Keratinocyte (primary cell): ENCODE measurements around the gene GARIN5B. TPM values are rescaled to one million over a fixed set of nuclear protein-coding genes. Genes with fewer than 3 reads are reported as not detected.

ENCODE experiments used
- DNase-seq: peaks from one replicate; pipeline ENCODE4 v3.0.0-alpha.2; 2011; ENCODE audit warnings: low read depth, missing footprints, low spot score
- FAIRE-seq: peaks from 2 replicates; lab custom pipeline; 2011; peaks lifted over from hg19 to GRCh38; lab: Jason Lieb, UNC
- H2AFZ ChIP-seq: 2 replicates; pipeline ENCODE4 v1.6.0; 2012; ENCODE audit warnings: low read length, control low read depth, inconsistent platforms; ENCODE audit not compliant: control insufficient read depth
- H3K27ac ChIP-seq: 2 replicates; pipeline ENCODE4 v1.5.1; 2011; ENCODE audit warnings: low read length; ENCODE audit not compliant: control insufficient read depth, insufficient read depth
- H3K27me3 ChIP-seq: 3 replicates; pipeline ENCODE4 v1.6.0; 2011; ENCODE audit warnings: low read length; ENCODE audit not compliant: control insufficient read depth, insufficient read depth; ENCODE audit errors: extremely low read depth
- H3K36me3 ChIP-seq, 2 experiments: 2 replicates in 1 of 2; 3 replicates in 1 of 2; pipeline ENCODE4 v1.5.1; 2011; ENCODE audit warnings: low read length in 2 of 2, mild to moderate bottlenecking in 1 of 2; ENCODE audit not compliant: control insufficient read depth in 2 of 2, insufficient read depth in 2 of 2; ENCODE audit errors: extremely low read depth in 1 of 2
- H3K4me1 ChIP-seq: 3 replicates; pipeline ENCODE4 v1.5.1; 2011; ENCODE audit warnings: low read length; ENCODE audit not compliant: control insufficient read depth, insufficient read depth; ENCODE audit errors: extremely low read depth
- H3K4me2 ChIP-seq: 3 replicates; pipeline ENCODE4 v1.6.0; 2011; ENCODE audit warnings: low read depth, low read length; ENCODE audit not compliant: control insufficient read depth, insufficient read depth; ENCODE audit errors: extremely low read depth
- H3K4me3 ChIP-seq, 3 experiments: fragments of 200-600 bp in 1 of 3; sonication (generic) in 1 of 3; 2 replicates in 2 of 3; 3 replicates in 1 of 3; pipeline ENCODE4 v1.5.1; 2011 to 2016; ENCODE audit warnings: low read length in 3 of 3, mild to moderate bottlenecking in 3 of 3, control low read depth in 2 of 3, inconsistent platforms in 1 of 3, low read depth in 1 of 3, mixed read lengths in 1 of 3, mixed run types in 1 of 3, moderate library complexity in 1 of 3; ENCODE audit not compliant: control insufficient read depth in 2 of 3, insufficient read depth in 2 of 3; ENCODE audit errors: extremely low read depth in 1 of 3
- H3K79me2 ChIP-seq: 2 replicates; pipeline ENCODE4 v1.6.0; 2012; ENCODE audit warnings: low read length; ENCODE audit not compliant: control insufficient read depth, insufficient read depth
- H3K9ac ChIP-seq: 3 replicates; pipeline ENCODE4 v1.6.0; 2011; ENCODE audit warnings: low read length; ENCODE audit not compliant: control insufficient read depth, insufficient read depth; ENCODE audit errors: extremely low read depth
- H3K9me1 ChIP-seq: 3 replicates; pipeline ENCODE4 v1.6.0; 2011; ENCODE audit warnings: low read length; ENCODE audit not compliant: control insufficient read depth, insufficient read depth; ENCODE audit errors: extremely low read depth
- H3K9me3 ChIP-seq: 2 replicates; pipeline ENCODE4 v1.5.1; 2012; ENCODE audit warnings: low read depth, low read length; ENCODE audit not compliant: control insufficient read depth
- H4K20me1 ChIP-seq: 3 replicates; pipeline ENCODE4 v1.6.0; 2011; ENCODE audit warnings: low read length; ENCODE audit not compliant: control insufficient read depth, insufficient read depth; ENCODE audit errors: extremely low read depth
- EZH2 ChIP-seq: IDR thresholded peaks from one replicate; pipeline ENCODE4 v1.6.1; 2012; ENCODE audit warnings: inconsistent platforms, mild to moderate bottlenecking, low read length, moderate library complexity
- dilution Hi-C: fragments of 300-500 bp; cut with MboI; formaldehyde crosslinking; loops from one replicate; pipeline ENCODE4 v1.7.0; 2020; ENCODE audit warnings: low sequenced_read_pairs; ENCODE audit not compliant: extremely low pct_ligation_motif_present
- polyA plus RNA-seq, 5 experiments: library from polyadenylated mRNA; depleted of rRNA in 3 of 5; stranded (reverse) in 3 of 5; stranded (forward) in 1 of 5; unstranded in 1 of 5; fragments of >200 nt; gene quantifications; 1 replicate in 1 of 5; 2 replicates in 3 of 5; 3 replicates in 1 of 5; pipeline versions ENCODE4 v1.2.1 to v1.2.3, GENCODE V29; 2011 to 2012; ENCODE audit warnings: missing spikeins in 2 of 5, low read depth in 1 of 5, low replicate concordance in 1 of 5
- TF ChIP-seq, protein P1 (sequence below), 3 experiments: IDR thresholded peaks in 1 of 3; conservative IDR thresholded peaks in 1 of 3; optimal IDR thresholded peaks in 1 of 3; 2 replicates in 2 of 3; 3 replicates in 1 of 3; pipeline versions ENCODE3 to v1.5.1; 2011; ENCODE audit warnings: low read length in 3 of 3, mild to moderate bottlenecking in 3 of 3, moderate library complexity in 2 of 3, control low read depth in 1 of 3, inconsistent platforms in 1 of 3; ENCODE audit not compliant: insufficient read depth in 2 of 3; ENCODE audit errors: extremely low read depth in 1 of 3

GARIN5B gene
- polyA plus RNA-seq, 1 donor (not counting 4 experiments of a cell fraction or from before 2014, with no cell fraction given): not detected

DNA sequence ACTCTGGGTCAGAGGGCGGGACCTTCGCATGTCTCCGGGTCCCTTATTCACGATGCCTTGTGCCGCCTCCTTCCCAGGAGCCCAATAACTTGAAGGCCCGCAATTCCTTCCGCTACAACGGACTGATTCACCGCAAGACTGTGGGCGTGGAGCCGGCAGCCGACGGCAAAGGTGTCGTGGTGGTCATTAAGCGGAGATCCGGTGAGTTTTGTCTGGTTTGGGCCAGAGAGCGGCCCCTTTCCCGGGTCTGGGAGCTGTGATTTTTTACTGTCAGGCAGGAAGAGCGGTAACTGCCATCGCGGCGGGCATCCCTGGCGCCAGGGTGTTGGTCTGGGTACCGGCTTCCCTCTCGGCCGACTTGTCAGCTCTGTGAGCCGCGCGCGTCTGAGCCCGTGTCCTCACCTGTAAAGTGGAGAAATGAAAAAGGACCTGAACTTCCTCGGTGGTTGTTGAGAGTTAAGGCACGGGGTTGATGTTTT lies 23.5 kb upstream of the GARIN5B start:
- peak overlapping the region; percentile 95 for H3K27ac ChIP-seq
- dilution Hi-C loops: no loop called here
- peaks cover 12% of the 10 kb centered on the region for H3K9me1 ChIP-seq
- H3K27me3 ChIP-seq: no peaks in the 10 kb centered on the region
- H4K20me1 ChIP-seq: peaks cover 44% of the 10 kb centered on the region
- peaks cover 48% of the 10 kb centered on the region for H3K79me2 ChIP-seq
- TF ChIP-seq EZH2: no peak
- TF ChIP-seq, protein P1, sequence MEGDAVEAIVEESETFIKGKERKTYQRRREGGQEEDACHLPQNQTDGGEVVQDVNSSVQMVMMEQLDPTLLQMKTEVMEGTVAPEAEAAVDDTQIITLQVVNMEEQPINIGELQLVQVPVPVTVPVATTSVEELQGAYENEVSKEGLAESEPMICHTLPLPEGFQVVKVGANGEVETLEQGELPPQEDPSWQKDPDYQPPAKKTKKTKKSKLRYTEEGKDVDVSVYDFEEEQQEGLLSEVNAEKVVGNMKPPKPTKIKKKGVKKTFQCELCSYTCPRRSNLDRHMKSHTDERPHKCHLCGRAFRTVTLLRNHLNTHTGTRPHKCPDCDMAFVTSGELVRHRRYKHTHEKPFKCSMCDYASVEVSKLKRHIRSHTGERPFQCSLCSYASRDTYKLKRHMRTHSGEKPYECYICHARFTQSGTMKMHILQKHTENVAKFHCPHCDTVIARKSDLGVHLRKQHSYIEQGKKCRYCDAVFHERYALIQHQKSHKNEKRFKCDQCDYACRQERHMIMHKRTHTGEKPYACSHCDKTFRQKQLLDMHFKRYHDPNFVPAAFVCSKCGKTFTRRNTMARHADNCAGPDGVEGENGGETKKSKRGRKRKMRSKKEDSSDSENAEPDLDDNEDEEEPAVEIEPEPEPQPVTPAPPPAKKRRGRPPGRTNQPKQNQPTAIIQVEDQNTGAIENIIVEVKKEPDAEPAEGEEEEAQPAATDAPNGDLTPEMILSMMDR (optimal IDR thresholded peaks at IDR 0.05 in 1 of 3, IDR thresholded peaks at IDR 0.05 in 1 of 3, conservative IDR thresholded peaks at IDR 0.05 in 1 of 3; ENCODE audit: extremely low read depth in 1 of 3, insufficient read depth in 2 of 3, low read length in 3 of 3): no peak
- peak overlapping the region; percentile 76 to 97 (median 94) for H3K4me3 ChIP-seq
- H3K4me1 ChIP-seq: peaks cover 25% of the 10 kb centered on the region
- no peaks in the 10 kb centered on the region for H3K9me3 ChIP-seq
- DNase-seq: no peak
- no peak overlapping the region for H2AFZ ChIP-seq
- H3K36me3 ChIP-seq: peaks cover 35% of the 10 kb centered on the region in 2 experiments
- peak overlapping the region; percentile 93 for H3K4me2 ChIP-seq
- peak overlapping the region; percentile 92 for H3K9ac ChIP-seq
- FAIRE-seq: no peak

DNA sequence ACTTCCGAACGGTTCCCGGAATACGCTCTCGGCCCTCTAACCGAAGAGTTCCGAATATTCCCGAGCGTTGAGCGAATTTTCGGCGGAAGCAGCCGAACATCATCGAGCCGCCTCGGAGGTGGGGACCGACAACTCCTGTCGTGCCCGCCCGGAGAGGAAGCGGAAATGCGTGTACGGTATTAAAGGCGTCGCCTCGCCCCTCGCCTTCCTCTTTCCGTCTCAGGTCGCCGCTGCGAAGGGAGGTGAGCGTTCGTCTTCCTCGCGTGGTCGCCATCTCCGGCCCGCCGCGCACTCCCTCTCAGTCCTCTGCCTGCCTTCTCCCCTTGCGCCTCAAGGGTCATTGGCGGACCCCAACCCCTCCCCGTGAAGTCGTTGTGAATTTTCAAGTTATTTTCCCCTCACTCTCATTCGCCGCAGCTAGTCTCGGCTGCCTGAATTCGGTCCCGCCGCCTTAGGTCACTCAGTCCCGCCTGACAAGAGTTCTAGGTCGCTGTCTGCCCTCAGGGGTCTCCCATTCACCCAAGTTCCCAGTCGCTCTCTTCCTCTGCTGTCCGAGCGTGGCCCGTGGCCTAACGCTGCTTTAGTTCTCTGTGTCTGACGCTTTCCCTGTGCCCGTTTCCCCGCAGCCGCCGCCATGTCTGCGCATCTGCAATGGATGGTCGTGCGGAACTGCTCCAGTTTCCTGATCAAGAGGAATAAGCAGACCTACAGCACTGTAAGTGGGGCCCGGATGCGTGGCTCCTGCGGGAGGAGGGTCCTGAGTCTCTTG lies 22.8 kb upstream of the GARIN5B start, which contains the start of gene RPL28:
RPL28 (plus strand) TSS at position 209 of the 769 bp plus-strand sequence; CDS start at position 635, 426 bp downstream.
- DNase-seq: peak; percentile 77
- peak within 1 kb of the TSS; percentile 98 for H2AFZ ChIP-seq
- dilution Hi-C loops: no loop called here
- peaks cover 34 to 35% of the 10 kb centered on the region in 2 experiments for H3K36me3 ChIP-seq
- TF ChIP-seq, protein P1 (optimal IDR thresholded peaks at IDR 0.05 in 1 of 3, IDR thresholded peaks at IDR 0.05 in 1 of 3, conservative IDR thresholded peaks at IDR 0.05 in 1 of 3; ENCODE audit: extremely low read depth in 1 of 3, insufficient read depth in 2 of 3, low read length in 3 of 3): peak in 1 of 3 experiments; percentile 14
- no peak for TF ChIP-seq EZH2
- peak within 1 kb of the TSS; percentile 95 for H3K27ac ChIP-seq
- H3K4me3 ChIP-seq: peak within 1 kb of the TSS; percentile 76 to 97 (median 94)
- H3K27me3 ChIP-seq: no peaks in the 10 kb centered on the region
- peak; percentile 72 for FAIRE-seq
- H3K4me2 ChIP-seq: peak within 1 kb of the TSS; percentile 93
- H3K9me3 ChIP-seq: no peaks in the 10 kb centered on the region
- H3K9me1 ChIP-seq: peaks cover 12% of the 10 kb centered on the region
- H3K79me2 ChIP-seq: peaks cover 48% of the 10 kb centered on the region
- peak within 1 kb of the TSS; percentile 92 for H3K9ac ChIP-seq
- H4K20me1 ChIP-seq: peaks cover 38% of the 10 kb centered on the region
- peaks cover 25% of the 10 kb centered on the region for H3K4me1 ChIP-seq
